ENCODE results near the gene WDFY4.

Gene WDFY4

GRCh38 chr10:48899781-48900180 is 215.1 kb downstream of the WDFY4 start:
- H3K4me3 ChIP-seq (ENCODE audit: low read depth, low read length), result no peak overlapping the region
- DNase-seq (ENCODE audit: low read depth), result no peak
- TF ChIP-seq CTCF (conservative IDR thresholded peaks at IDR 0.05; ENCODE audit: low read depth, low read length), result no peak

GRCh38 chr10:48900371-48900801 is 215.7 kb downstream of the WDFY4 start:
- no peak for DNase-seq (ENCODE audit: low read depth)
- H3K4me3 ChIP-seq (ENCODE audit: low read depth, low read length), result no peak overlapping the region
- no peak for TF ChIP-seq CTCF (conservative IDR thresholded peaks at IDR 0.05; ENCODE audit: low read depth, low read length)

- TF ChIP-seq CTCF (conservative IDR thresholded peaks at IDR 0.05; ENCODE audit: low read depth, low read length), result no peak
- H3K4me3 ChIP-seq (ENCODE audit: low read depth, low read length), result no peak overlapping the region
- DNase-seq (ENCODE audit: low read depth), result no peak
These were observed 216.6 kb downstream of the WDFY4 start for GRCh38 chr10:48901319-48901718.

GRCh38 chr10:48902096-48902495 is 217.4 kb downstream of the WDFY4 start:
- no peak for DNase-seq (ENCODE audit: low read depth)
- no peak overlapping the region for H3K4me3 ChIP-seq (ENCODE audit: low read depth, low read length)
- TF ChIP-seq CTCF (conservative IDR thresholded peaks at IDR 0.05; ENCODE audit: low read depth, low read length), result no peak

- TF ChIP-seq CTCF (conservative IDR thresholded peaks at IDR 0.05; ENCODE audit: low read depth, low read length), result no peak
- DNase-seq (ENCODE audit: low read depth), result no peak
- H3K4me3 ChIP-seq (ENCODE audit: low read depth, low read length), result no peak overlapping the region
These were observed 218.5 kb downstream of the WDFY4 start for GRCh38 chr10:48903151-48903550.

- DNase-seq (ENCODE audit: low read depth), result no peak
- H3K4me3 ChIP-seq (ENCODE audit: low read depth, low read length), result no peak overlapping the region
- no peak for TF ChIP-seq CTCF (conservative IDR thresholded peaks at IDR 0.05; ENCODE audit: low read depth, low read length)
These were observed 220.2 kb downstream of the WDFY4 start for GRCh38 chr10:48904861-48905260.

GRCh38 chr10:48905311-48905710 is 220.6 kb downstream of the WDFY4 start:
- no peak for DNase-seq (ENCODE audit: low read depth)
- TF ChIP-seq CTCF (conservative IDR thresholded peaks at IDR 0.05; ENCODE audit: low read depth, low read length), result no peak
- H3K4me3 ChIP-seq (ENCODE audit: low read depth, low read length), result no peak overlapping the region

Measured in choroid plexus epithelial cell (primary cell).